ENCODE results near the gene MADD. TPM values are rescaled to one million over a fixed set of nuclear protein-coding genes. Genes with fewer than 3 reads are reported as not detected.
A peak's percentile ranks its signal among the peaks of the same experiment; 100 is the strongest.

Gene MADD
- total RNA-seq, 4 donors from 2014 or later = 32.8 to 74.7 (median 35.3) TPM

DNA sequence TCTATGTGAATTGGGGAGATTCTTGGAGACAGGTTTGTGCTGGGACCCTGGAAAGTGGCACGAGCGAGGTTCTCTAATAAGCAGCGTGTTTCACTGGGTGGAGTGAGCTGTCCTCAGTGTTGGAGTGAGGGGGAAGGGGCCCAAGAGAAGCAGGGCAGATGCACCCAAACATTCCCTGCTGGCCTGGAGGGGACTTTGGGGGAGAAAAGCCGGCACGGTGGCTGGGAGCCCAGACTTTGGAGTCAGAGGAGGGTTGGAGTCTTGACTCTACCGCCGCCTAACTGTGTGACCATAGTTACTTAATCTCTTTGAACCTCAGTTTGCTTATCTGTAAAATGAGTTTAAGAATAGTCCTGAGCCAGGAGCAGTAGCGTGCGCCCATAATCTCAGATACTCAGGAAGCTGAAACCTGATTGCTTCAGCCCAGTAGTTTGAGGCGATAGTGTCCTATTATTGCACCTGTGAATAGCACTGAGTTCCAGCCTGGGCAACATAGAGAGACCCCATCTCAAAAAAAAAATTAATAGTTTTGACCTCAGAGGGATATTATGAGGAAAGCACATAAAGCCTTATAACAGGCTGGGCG, 11.5 kb upstream of the MADD start:
- no peak for DNase-seq (ENCODE audit: low spot score)
- TF ChIP-seq, protein P1, sequence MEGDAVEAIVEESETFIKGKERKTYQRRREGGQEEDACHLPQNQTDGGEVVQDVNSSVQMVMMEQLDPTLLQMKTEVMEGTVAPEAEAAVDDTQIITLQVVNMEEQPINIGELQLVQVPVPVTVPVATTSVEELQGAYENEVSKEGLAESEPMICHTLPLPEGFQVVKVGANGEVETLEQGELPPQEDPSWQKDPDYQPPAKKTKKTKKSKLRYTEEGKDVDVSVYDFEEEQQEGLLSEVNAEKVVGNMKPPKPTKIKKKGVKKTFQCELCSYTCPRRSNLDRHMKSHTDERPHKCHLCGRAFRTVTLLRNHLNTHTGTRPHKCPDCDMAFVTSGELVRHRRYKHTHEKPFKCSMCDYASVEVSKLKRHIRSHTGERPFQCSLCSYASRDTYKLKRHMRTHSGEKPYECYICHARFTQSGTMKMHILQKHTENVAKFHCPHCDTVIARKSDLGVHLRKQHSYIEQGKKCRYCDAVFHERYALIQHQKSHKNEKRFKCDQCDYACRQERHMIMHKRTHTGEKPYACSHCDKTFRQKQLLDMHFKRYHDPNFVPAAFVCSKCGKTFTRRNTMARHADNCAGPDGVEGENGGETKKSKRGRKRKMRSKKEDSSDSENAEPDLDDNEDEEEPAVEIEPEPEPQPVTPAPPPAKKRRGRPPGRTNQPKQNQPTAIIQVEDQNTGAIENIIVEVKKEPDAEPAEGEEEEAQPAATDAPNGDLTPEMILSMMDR (IDR thresholded peaks at IDR 0.05) = no peak
- no peak for ATAC-seq (ENCODE audit: low FRiP score)

DNA sequence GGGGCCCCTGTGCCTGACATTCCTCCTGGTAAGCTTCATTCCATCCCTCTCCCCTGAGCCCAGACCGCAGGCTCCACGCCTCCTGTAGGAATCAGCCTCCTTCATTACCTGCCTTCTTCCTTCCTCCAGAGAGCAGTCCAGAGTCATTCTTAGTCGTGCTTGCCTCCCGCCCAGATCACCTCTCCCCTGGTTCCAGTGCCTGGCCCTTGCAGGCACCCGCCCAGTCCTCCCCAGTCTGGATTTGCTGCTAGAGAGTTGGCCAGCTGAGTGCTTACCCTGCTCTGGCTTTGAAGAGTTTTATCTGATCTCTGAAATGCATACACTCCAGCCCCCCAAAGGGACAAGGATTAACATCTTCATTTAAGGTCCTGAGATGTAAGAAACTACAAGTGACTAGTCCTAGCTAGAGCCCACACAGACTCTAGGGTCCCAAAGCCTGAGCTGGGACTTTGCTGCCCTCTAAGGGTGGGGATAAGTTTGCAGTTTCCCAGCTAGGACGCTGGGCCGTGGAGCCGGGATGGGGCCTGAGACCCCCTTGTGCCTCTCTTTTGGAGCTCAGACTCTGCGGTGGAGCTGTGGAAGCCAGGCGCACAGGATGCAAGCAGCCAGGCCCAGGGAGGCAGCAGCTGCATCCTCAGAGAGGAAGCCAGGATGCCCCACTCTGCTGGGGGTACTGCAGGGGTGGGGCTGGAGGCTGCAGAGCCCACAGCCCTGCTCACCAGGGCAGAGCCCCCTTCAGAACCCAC, 10.5 kb upstream of the MADD start:
- ATAC-seq (ENCODE audit: low FRiP score) = peak; percentile 52
- TF ChIP-seq, protein P1 (IDR thresholded peaks at IDR 0.05) = no peak
- DNase-seq (ENCODE audit: low spot score) = no peak

DNA sequence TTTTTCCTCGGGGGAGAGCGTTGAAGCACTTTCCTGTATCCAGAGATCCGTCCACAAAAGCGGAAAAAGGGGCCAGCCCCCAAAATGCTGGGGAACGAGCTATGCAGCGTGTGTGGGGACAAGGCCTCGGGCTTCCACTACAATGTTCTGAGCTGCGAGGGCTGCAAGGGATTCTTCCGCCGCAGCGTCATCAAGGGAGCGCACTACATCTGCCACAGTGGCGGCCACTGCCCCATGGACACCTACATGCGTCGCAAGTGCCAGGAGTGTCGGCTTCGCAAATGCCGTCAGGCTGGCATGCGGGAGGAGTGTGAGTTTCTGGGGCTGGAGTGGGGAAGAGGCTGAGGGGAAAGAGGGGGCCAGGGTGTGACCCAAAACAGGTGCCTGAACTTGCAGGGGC, 9.6 kb upstream of the MADD start:
- TF ChIP-seq, protein P1 (IDR thresholded peaks at IDR 0.05) = no peak
- DNase-seq (ENCODE audit: low spot score) (no peak), ATAC-seq (ENCODE audit: low FRiP score) (no peak)

DNA sequence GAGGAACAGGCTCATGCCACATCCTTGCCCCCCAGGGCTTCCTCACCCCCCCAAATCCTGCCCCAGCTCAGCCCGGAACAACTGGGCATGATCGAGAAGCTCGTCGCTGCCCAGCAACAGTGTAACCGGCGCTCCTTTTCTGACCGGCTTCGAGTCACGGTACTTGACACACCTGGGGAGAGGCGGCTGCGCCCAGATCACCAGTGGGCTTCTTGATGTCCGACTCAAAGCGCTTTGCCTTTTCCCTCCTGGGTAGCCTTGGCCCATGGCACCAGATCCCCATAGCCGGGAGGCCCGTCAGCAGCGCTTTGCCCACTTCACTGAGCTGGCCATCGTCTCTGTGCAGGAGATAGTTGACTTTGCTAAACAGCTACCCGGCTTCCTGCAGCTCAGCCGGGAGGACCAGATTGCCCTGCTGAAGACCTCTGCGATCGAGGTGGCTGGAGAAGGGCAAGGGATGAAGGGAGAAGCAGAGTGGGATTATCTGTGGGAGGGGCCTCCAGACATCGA, 8.6 kb upstream of the MADD start:
- DNase-seq (ENCODE audit: low spot score) (no peak), ATAC-seq (ENCODE audit: low FRiP score) (no peak)
- TF ChIP-seq, protein P1 (IDR thresholded peaks at IDR 0.05) = no peak

DNA sequence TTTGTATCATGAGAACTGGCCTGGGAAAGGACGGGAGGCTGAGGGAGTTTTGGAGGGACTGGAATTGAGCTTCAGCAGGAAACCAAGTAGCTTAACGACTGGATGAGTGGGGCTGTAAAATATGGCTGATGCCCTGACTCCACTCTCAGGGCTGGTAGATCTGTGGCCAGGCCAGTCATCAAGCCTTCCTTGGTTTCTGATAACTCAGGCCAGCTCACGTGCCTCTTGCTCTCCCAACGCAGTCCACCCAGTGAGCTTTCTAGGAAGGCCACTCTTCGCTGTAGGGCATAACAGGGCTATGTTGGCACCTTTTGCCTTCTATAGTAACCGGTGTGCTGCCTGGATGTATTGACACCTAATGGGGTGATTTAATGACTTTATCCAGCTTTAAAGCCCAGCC, 5.8 kb upstream of the MADD start:
- TF ChIP-seq, protein P1 (IDR thresholded peaks at IDR 0.05) = no peak
- DNase-seq (ENCODE audit: low spot score) = no peak
- no peak for ATAC-seq (ENCODE audit: low FRiP score)

DNA sequence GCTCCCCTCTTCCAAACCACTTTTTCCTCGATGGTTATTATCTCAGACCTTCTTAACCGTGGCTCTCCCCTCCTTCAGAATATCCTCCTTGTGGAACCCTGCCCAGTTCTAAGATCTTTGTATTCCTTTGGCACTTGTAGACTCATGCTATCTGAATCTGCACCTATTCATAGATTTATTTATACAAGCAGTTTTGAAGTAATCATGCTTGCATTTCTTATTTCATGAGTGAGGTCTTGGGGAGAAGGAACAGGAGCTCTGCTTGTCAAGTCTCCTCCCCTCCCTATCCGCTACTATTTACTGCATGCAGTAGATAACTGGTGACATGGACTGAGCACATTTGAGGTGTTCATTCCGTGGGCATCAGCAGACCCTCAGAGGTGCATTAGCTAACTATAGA, 5.4 kb upstream of the MADD start:
- ATAC-seq (ENCODE audit: low FRiP score) = no peak
- TF ChIP-seq, protein P1 (IDR thresholded peaks at IDR 0.05) = no peak

DNA sequence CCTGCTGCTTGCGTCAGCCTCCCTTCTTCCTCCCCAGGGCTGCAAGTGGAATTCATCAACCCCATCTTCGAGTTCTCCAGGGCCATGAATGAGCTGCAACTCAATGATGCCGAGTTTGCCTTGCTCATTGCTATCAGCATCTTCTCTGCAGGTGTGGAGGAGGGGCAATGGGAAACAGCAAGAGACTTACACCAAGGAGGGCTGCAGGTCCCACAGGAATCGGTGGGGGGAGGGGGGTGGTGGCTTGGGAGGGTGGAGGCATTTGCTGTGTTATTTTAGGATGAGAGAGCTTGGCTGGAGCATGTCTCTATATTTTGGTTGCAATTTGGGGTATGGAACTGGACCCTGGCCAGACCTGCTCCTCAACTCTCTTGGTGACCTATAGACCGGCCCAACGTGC, 2.1 kb upstream of the MADD start:
- ATAC-seq (ENCODE audit: low FRiP score) (no peak), DNase-seq (ENCODE audit: low spot score) (no peak)

More for the DNA sequence above, 5.4 kb upstream of the MADD start:
- no peak for DNase-seq (ENCODE audit: low spot score)

More for the DNA sequence above, 2.1 kb upstream of the MADD start:
- TF ChIP-seq, protein P1 (IDR thresholded peaks at IDR 0.05) = no peak
